Vagina (tissue), 2 donors: ENCODE results near the gene BATF. TPM values are rescaled to one million over a fixed set of nuclear protein-coding genes. Genes with fewer than 3 reads are reported as not detected.
A peak's percentile ranks its signal among the peaks of the same experiment; 100 is the strongest.

Source experiments
- DNase-seq, 2 donors: peaks; one replicate each; pipeline ENCODE4 v3.0.0-alpha.2; 2017; ENCODE audit errors: extremely low spot score in 2 of 2
- H3K27ac ChIP-seq: fragments of 200-600 bp; sonication (generic); one replicate; pipeline ENCODE4 v1.5.1; 2019
- H3K27me3 ChIP-seq: fragments of 200-600 bp; sonication (generic); one replicate; pipeline ENCODE4 v1.5.1; 2019
- H3K36me3 ChIP-seq, 2 donors: fragments of 200-600 bp; sonication (generic); one replicate each; pipeline ENCODE4 v1.5.1; 2017 to 2019
- H3K4me1 ChIP-seq: fragments of 200-600 bp; sonication (generic); one replicate; pipeline ENCODE4 v1.5.1; 2019
- H3K4me3 ChIP-seq, 2 donors: fragments of 200-600 bp; sonication (generic); 1 replicate in 1 of 2; 2 replicates in 1 of 2; pipeline ENCODE4 v1.5.1; 2016 to 2019
- H3K9me3 ChIP-seq: fragments of 200-600 bp; sonication (generic); one replicate; pipeline ENCODE4 v1.5.1; 2019
- POLR2A ChIP-seq, 2 donors: fragments of 450-650 bp; IDR thresholded peaks; one replicate each; pipeline ENCODE4 v1.6.1; 2017; ENCODE audit warnings: antibody characterized with exemption in 2 of 2, mild to moderate bottlenecking in 2 of 2, moderate library complexity in 2 of 2
- POLR2AphosphoS5 ChIP-seq, 2 donors: sonication (generic); formaldehyde crosslinking; IDR thresholded peaks; one replicate each; pipeline ENCODE4 v1.9.0; 2017; ENCODE audit warnings: antibody characterized with exemption in 2 of 2, mild to moderate bottlenecking in 2 of 2, low read depth in 1 of 2; ENCODE audit not compliant: insufficient read depth in 1 of 2
- intact Hi-C: fragments of 100-400 bp; cut with DNase I; formaldehyde crosslinking; loops from one replicate; pipeline ENCODE4 v1.15.1; 2023
- total RNA-seq: library from RNA; depleted of rRNA; stranded (reverse); fragments of >200 nt; gene quantifications from one replicate; pipeline ENCODE4 v1.2.3, GENCODE V29; 2016
- TF ChIP-seq, protein P1 (sequence below), 3 experiments: fragments of 450-650 bp in 2 of 3; fragments of 200-600 bp in 1 of 3; sonication (generic) in 1 of 3; IDR thresholded peaks; one replicate each; pipeline ENCODE4 v1.5.1; 2017 to 2019; ENCODE audit warnings: antibody characterized with exemption in 3 of 3, mild to moderate bottlenecking in 2 of 3, moderate library complexity in 2 of 3

The BATF gene
- total RNA-seq, 1 donor from 2014 or later = 12.0 TPM

DNA sequence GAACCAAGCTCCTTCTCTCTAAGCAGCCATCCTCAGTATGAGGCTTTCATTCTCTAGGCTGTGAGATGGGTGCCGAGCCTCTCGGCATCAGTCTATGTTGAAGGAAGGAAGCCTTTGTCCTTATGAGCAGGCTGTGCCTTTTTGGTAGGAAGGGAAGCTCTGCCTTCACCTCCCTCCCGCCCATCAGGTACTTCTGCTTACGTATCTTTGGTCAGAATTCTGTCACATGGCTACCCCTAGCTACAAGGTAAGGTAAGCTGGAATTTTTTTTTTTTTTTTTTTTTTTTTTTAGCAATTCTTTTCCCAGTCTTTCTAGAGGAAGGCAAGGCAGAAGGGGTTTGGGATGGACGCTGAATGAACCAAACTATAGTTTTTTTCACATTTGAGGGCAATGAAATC, 16.9 kb downstream of the BATF start:
- Histone ChIP-seq H3K27me3 (no peaks in the 10 kb centered on the region), H3K36me3 (no peaks in the 10 kb centered on the region), H3K9me3 (no peaks in the 10 kb centered on the region), H3K4me3 (no peak overlapping the region), H3K4me1 (peaks cover 47% of the 10 kb centered on the region), H3K27ac (no peak overlapping the region)
- no peak for DNase-seq
- TF ChIP-seq, protein P1, sequence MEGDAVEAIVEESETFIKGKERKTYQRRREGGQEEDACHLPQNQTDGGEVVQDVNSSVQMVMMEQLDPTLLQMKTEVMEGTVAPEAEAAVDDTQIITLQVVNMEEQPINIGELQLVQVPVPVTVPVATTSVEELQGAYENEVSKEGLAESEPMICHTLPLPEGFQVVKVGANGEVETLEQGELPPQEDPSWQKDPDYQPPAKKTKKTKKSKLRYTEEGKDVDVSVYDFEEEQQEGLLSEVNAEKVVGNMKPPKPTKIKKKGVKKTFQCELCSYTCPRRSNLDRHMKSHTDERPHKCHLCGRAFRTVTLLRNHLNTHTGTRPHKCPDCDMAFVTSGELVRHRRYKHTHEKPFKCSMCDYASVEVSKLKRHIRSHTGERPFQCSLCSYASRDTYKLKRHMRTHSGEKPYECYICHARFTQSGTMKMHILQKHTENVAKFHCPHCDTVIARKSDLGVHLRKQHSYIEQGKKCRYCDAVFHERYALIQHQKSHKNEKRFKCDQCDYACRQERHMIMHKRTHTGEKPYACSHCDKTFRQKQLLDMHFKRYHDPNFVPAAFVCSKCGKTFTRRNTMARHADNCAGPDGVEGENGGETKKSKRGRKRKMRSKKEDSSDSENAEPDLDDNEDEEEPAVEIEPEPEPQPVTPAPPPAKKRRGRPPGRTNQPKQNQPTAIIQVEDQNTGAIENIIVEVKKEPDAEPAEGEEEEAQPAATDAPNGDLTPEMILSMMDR (IDR thresholded peaks at IDR 0.05) = no peak
- TF ChIP-seq POLR2AphosphoS5 (IDR thresholded peaks at IDR 0.05; ENCODE audit: insufficient read depth in 1 of 2, low read depth in 1 of 2) (no peak), POLR2A (IDR thresholded peaks at IDR 0.05) (no peak)
- intact Hi-C loops = no loop called here

DNA sequence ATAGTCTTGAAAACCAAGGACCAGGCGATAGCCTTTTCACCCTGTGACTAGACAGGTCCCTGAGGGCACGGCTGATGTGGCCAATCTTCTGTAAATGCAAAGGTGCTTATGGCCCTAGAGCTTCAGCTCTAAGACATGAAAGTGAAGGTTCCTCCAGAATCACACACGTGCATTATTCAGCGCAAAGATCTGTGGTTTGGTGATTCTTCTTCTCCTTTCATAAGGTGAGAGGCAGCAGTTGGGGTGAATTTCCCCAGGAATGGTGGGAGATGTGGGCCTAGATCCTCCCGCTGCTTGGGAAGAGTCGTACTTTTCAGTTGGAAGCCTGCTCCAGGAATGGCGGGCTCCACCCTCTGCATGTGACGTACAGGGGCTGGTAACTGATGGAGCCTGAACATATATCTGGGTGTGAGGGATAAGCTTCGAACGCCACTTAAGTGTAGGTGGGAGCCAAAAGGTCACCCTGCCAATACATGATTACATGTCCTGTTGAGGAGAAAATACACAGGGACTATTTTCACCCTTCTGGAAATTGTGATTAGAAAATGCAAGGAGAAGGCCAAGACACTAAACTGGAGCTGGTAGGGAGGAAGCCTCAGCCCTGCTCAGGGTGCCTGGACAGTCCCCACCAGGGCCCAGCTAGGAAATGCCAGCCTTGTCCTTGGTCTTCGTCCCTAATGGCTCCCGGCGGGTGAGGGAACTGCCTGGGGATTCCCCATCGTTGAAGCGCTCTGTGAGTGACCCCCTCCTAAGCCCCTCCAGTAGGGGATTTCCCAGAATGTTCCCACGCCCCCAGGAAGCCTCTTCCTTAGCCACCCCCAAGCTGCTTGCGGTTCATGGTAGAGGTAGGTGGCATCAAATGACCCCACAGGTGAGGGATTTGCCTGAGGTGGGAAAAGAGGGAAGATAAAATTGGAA, 17.6 kb downstream of the BATF start:
- no peak for DNase-seq
- H3K9me3 ChIP-seq = no peaks in the 10 kb centered on the region
- intact Hi-C loops = no loop called here
- no peak for TF ChIP-seq POLR2A (IDR thresholded peaks at IDR 0.05)
- no peak for TF ChIP-seq POLR2AphosphoS5 (IDR thresholded peaks at IDR 0.05; ENCODE audit: insufficient read depth in 1 of 2, low read depth in 1 of 2)
- TF ChIP-seq, protein P1 (IDR thresholded peaks at IDR 0.05) = no peak
- H3K27me3 ChIP-seq = no peaks in the 10 kb centered on the region
- peaks cover 47% of the 10 kb centered on the region for H3K4me1 ChIP-seq
- no peak overlapping the region for H3K27ac ChIP-seq
- H3K4me3 ChIP-seq = no peak overlapping the region
- H3K36me3 ChIP-seq = no peaks in the 10 kb centered on the region

DNA sequence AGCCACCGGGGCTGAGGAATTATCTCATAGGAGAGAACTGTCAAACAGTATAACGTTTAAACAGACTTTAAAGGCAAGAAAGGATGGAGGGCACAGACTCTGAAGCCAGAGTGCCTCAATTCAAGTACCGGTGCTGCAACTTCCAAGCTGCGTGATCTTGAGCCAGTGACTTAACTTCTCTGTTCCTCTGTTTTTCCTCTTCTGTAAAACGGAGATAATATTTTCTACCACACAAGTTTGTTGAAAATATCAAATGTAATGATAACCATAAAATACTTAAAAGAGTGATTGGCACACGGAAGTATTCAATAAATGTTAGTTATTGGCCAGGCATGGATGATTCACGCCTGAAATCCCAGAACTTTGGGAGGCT, 18.2 kb downstream of the BATF start:
- no peak overlapping the region for H3K27ac ChIP-seq
- no peaks in the 10 kb centered on the region for H3K36me3 ChIP-seq
- no peak overlapping the region for H3K4me3 ChIP-seq
- H3K9me3 ChIP-seq = no peaks in the 10 kb centered on the region
- DNase-seq = no peak
- H3K4me1 ChIP-seq = peaks cover 41% of the 10 kb centered on the region
- no peaks in the 10 kb centered on the region for H3K27me3 ChIP-seq
- intact Hi-C loops = no loop called here
- TF ChIP-seq POLR2A (IDR thresholded peaks at IDR 0.05) (no peak), POLR2AphosphoS5 (IDR thresholded peaks at IDR 0.05; ENCODE audit: insufficient read depth in 1 of 2, low read depth in 1 of 2) (no peak)
- TF ChIP-seq, protein P1 (IDR thresholded peaks at IDR 0.05) = no peak

DNA sequence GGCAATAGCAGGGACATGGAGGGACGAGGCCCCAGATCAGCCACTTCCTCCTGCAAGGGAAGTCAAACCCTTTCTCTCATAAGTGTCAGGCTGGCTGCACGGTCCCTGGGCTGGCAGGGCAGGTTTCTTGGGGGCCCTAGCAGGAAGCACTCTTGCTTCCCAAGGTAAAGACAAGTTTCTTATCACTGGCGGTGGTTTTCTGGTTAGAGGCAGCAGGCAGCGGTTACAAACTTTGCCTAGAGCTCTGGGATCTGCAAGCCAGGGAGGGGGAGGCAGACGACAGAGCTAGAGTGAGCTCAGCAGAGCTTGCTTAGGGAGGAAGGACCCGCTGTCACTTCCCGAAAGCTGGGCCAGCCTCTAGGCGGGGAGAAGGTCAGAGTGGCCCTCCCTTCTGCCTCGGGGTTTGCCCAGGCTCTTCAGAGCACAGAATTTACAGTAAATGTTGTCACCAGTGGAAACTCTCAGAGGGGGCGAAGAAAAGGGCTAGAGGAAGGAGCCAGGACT, 20.4 kb downstream of the BATF start:
- peak overlapping the region; percentile 53 for H3K27ac ChIP-seq
- DNase-seq = no peak

DNA sequence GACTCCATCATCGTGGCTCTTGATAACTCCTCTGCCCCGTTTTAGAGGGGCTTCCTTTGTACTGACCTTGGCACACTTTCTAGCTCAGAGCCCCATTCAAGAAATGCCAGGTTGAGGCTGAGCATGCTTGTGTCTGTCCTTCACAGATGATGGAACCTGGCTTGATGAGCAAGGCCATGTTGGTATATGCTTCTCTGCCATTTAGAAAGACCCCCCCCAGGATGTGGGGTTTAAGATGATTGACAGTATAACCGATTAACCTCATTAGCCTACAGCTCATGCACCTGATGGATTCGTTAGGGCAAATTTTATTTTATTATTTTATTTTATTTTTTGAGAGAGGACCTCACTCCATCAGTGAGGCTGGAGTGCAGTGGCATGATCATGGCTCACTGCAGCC, 21.0 kb downstream of the BATF start:
- DNase-seq = no peak
- no peak overlapping the region for H3K4me3 ChIP-seq
- H3K4me1 ChIP-seq = peaks cover 21% of the 10 kb centered on the region
- no peaks in the 10 kb centered on the region for H3K36me3 ChIP-seq
- H3K27me3 ChIP-seq = no peaks in the 10 kb centered on the region
- H3K27ac ChIP-seq = peak overlapping the region; percentile 53
- intact Hi-C loops = no loop called here
- H3K9me3 ChIP-seq = no peaks in the 10 kb centered on the region
- TF ChIP-seq, protein P1 (IDR thresholded peaks at IDR 0.05) = no peak
- TF ChIP-seq POLR2A (IDR thresholded peaks at IDR 0.05) = no peak
- TF ChIP-seq POLR2AphosphoS5 (IDR thresholded peaks at IDR 0.05; ENCODE audit: insufficient read depth in 1 of 2, low read depth in 1 of 2) = no peak

More for the DNA sequence above, 20.4 kb downstream of the BATF start:
- Histone ChIP-seq H3K27me3 (no peaks in the 10 kb centered on the region), H3K36me3 (no peaks in the 10 kb centered on the region), H3K4me1 (peaks cover 21% of the 10 kb centered on the region), H3K4me3 (no peak overlapping the region), H3K9me3 (no peaks in the 10 kb centered on the region)
- intact Hi-C loops = no loop called here
- TF ChIP-seq POLR2A (IDR thresholded peaks at IDR 0.05) = no peak
- TF ChIP-seq POLR2AphosphoS5 (IDR thresholded peaks at IDR 0.05; ENCODE audit: insufficient read depth in 1 of 2, low read depth in 1 of 2) = peak in 1 of 2 donors; percentile 21
